Peyer's patch (tissue), 4 donors: ENCODE data around the gene DUOX1.

Experiments used
- POLR2A ChIP-seq, 2 donors: fragments of 450-650 bp; IDR thresholded peaks; one replicate each; pipeline ENCODE4 v1.5.1; 2017; ENCODE audit warnings: antibody characterized with exemption in 2 of 2, mild to moderate bottlenecking in 2 of 2, moderate library complexity in 2 of 2
- TF ChIP-seq, protein P1 (sequence below), 6 experiments: fragments of 450-650 bp in 4 of 6; fragments of 200-600 bp in 2 of 6; sonication (generic) in 1 of 6; IDR thresholded peaks; one replicate each; pipeline ENCODE4 v1.5.1; 2017 to 2019; ENCODE audit warnings: antibody characterized with exemption in 6 of 6, mild to moderate bottlenecking in 3 of 6, moderate library complexity in 1 of 6

DNA sequence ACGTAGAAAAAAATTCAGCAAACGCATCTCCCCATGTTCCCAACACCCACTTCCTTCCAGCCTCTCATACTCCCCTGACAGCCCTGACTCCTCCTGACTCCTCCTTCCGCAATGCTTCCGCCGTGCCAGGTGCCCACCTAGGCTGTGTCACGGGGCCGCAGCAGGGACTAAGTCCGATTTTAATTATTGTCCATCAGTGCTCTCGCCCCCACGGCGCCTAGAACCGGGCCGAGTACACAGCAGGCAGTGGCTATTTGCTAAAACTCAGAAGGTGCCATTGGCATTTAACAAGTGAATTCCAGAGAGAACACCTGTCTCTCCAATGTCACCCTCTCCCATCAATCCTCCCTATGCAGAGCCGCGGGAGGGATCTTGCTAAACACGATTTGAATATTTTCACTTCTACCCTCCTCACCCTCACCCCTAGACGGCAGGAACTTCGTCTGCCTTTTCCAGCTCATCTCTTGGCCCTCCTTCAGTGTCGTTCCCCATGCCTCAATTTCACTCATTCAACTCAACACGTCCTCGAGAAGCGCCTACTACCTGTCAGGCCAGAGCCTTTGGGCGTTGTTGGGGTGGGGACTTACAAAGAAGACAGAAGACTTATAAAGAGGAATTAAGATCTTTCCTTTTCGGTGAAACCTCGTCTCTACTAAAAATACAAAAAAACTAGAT, 69.5 kb downstream of the DUOX1 start:
- TF ChIP-seq, protein P1, sequence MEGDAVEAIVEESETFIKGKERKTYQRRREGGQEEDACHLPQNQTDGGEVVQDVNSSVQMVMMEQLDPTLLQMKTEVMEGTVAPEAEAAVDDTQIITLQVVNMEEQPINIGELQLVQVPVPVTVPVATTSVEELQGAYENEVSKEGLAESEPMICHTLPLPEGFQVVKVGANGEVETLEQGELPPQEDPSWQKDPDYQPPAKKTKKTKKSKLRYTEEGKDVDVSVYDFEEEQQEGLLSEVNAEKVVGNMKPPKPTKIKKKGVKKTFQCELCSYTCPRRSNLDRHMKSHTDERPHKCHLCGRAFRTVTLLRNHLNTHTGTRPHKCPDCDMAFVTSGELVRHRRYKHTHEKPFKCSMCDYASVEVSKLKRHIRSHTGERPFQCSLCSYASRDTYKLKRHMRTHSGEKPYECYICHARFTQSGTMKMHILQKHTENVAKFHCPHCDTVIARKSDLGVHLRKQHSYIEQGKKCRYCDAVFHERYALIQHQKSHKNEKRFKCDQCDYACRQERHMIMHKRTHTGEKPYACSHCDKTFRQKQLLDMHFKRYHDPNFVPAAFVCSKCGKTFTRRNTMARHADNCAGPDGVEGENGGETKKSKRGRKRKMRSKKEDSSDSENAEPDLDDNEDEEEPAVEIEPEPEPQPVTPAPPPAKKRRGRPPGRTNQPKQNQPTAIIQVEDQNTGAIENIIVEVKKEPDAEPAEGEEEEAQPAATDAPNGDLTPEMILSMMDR (IDR thresholded peaks at IDR 0.05) = no peak
- no peak for TF ChIP-seq POLR2A (IDR thresholded peaks at IDR 0.05)
